HepG2 (cell line): ENCODE measurements around the gene SHBG. TPM values are rescaled to one million over a fixed set of nuclear protein-coding genes. Genes with fewer than 3 reads are reported as not detected.

Source experiments
- ATF7 ChIP-seq, 2 experiments: fragments of 450-650 bp in 1 of 2; sonication (generic) in 1 of 2; formaldehyde crosslinking in 1 of 2; IDR thresholded peaks; 2 replicates each; pipeline versions ENCODE4 v1.4.0 to v1.6.1; 2016 to 2020; ENCODE audit warnings: antibody characterized with exemption in 1 of 2, mild to moderate bottlenecking in 1 of 2, missing genetic modification reagents in 1 of 2
- GABPA ChIP-seq, 2 experiments: IDR thresholded peaks; 2 replicates each; pipeline ENCODE4 v1.6.1; 2011 to 2016; ENCODE audit warnings: low read depth in 2 of 2, low read length in 1 of 2, missing biosample characterization in 1 of 2, missing genetic modification characterization in 1 of 2
- KAT8 ChIP-seq: IDR thresholded peaks from 2 replicates; pipeline ENCODE4 v1.6.1; 2016; ENCODE audit warnings: missing genetic modification reagents, missing compliant biosample characterization
- MEIS1 ChIP-seq: sonication (generic); formaldehyde crosslinking; IDR thresholded peaks from 2 replicates; pipeline ENCODE4 v1.9.0; 2021; ENCODE audit warnings: mild to moderate bottlenecking, missing genetic modification reagents, moderate library complexity, borderline replicate concordance
- NCOA2 ChIP-seq: sonication (generic); formaldehyde crosslinking; IDR thresholded peaks from 2 replicates; pipeline ENCODE4 v1.8.0; 2022; ENCODE audit warnings: inconsistent platforms
- RBM39 ChIP-seq: fragments of 200-400 bp; formaldehyde crosslinking; IDR thresholded peaks from one replicate; pipeline ENCODE4 v1.6.1; 2018; ENCODE audit warnings: antibody characterized with exemption, mild to moderate bottlenecking, low read depth, low read length; ENCODE audit not compliant: poor library complexity, severe bottlenecking
- RELA ChIP-seq: sonication (generic); formaldehyde crosslinking; IDR thresholded peaks from 2 replicates; pipeline ENCODE4 v1.4.0; 2020; ENCODE audit warnings: missing genetic modification reagents
- RXRA ChIP-seq: sonication (generic); formaldehyde crosslinking; IDR thresholded peaks from 2 replicates; pipeline ENCODE4 v1.5.1; 2020; ENCODE audit warnings: missing genetic modification reagents
- SIN3B ChIP-seq: fragments of 150-350 bp; IDR thresholded peaks from 2 replicates; pipeline ENCODE4 v1.6.1; 2014; ENCODE audit warnings: low read length
- ZNF235 ChIP-seq: sonication (generic); formaldehyde crosslinking; IDR thresholded peaks from 2 replicates; pipeline ENCODE4 v1.8.1; 2023; ENCODE audit warnings: mild to moderate bottlenecking, missing genetic modification reagents, borderline replicate concordance
- ZNF253 ChIP-seq: sonication (generic); formaldehyde crosslinking; IDR thresholded peaks from 2 replicates; pipeline ENCODE4 v1.8.0; 2022; ENCODE audit warnings: mild to moderate bottlenecking, missing genetic modification reagents, borderline replicate concordance
- ZNF260 ChIP-seq: sonication (generic); formaldehyde crosslinking; IDR thresholded peaks from 2 replicates; pipeline ENCODE4 v1.4.0; 2020; ENCODE audit warnings: missing genetic modification reagents, low read depth, mild to moderate bottlenecking, borderline replicate concordance
- ZNF598 ChIP-seq: sonication (generic); formaldehyde crosslinking; IDR thresholded peaks from 2 replicates; pipeline ENCODE4 v1.5.1; 2020; ENCODE audit warnings: mild to moderate bottlenecking, missing genetic modification reagents, borderline replicate concordance
- ZNF879 ChIP-seq: sonication (generic); formaldehyde crosslinking; IDR thresholded peaks from 2 replicates; pipeline ENCODE4 v1.8.1; 2023; ENCODE audit warnings: missing genetic modification reagents
- ZSCAN22 ChIP-seq: sonication (generic); formaldehyde crosslinking; IDR thresholded peaks from 2 replicates; pipeline ENCODE4 v1.4.0; 2020; ENCODE audit warnings: mild to moderate bottlenecking, missing genetic modification reagents
- polyA plus RNA-seq, 8 experiments: library from polyadenylated mRNA; depleted of rRNA in 3 of 8; stranded (reverse) in 7 of 8; unstranded in 1 of 8; fragments of >200 nt; fragmentation: Illumina TruSeq in 4 of 8; extraction: Trizol in 4 of 8; gene quantifications; 2 replicates each; pipeline versions ENCODE4 v1.2.1 to v1.2.3, GENCODE V29; 2011 to 2016; ENCODE audit warnings: low read depth in 4 of 8, missing spikeins in 1 of 8, mixed read lengths in 1 of 8; ENCODE audit not compliant: insufficient read depth in 1 of 8
- total RNA-seq, 5 experiments: library from RNA; depleted of rRNA; stranded (reverse); fragments of >200 nt; fragmentation: Illumina TruSeq; extraction: Trizol; gene quantifications; 2 replicates each; pipeline ENCODE4 v1.2.3, GENCODE V29; 2016; ENCODE audit warnings: low read depth in 1 of 5
- TF ChIP-seq, protein P1 (sequence below): sonication (generic); formaldehyde crosslinking; IDR thresholded peaks from 2 replicates; pipeline ENCODE4 v1.4.0; 2020; ENCODE audit warnings: missing genetic modification reagents
- TF ChIP-seq, protein P2 (sequence below): sonication (generic); formaldehyde crosslinking; IDR thresholded peaks from 2 replicates; pipeline ENCODE4 v1.5.1; 2020; ENCODE audit warnings: mild to moderate bottlenecking, missing genetic modification reagents, moderate library complexity
- TF ChIP-seq, protein P3 (sequence below): sonication (generic); formaldehyde crosslinking; IDR thresholded peaks from 2 replicates; pipeline ENCODE4 v1.4.0; 2020; ENCODE audit warnings: mild to moderate bottlenecking, missing genetic modification reagents, borderline replicate concordance

Gene SHBG
- total and polyA plus RNA-seq, 2 of the 13 experiments (the other 11 are each of a cell fraction or from before 2014, with no cell fraction given) = 4.0 to 6.1 TPM

DNA sequence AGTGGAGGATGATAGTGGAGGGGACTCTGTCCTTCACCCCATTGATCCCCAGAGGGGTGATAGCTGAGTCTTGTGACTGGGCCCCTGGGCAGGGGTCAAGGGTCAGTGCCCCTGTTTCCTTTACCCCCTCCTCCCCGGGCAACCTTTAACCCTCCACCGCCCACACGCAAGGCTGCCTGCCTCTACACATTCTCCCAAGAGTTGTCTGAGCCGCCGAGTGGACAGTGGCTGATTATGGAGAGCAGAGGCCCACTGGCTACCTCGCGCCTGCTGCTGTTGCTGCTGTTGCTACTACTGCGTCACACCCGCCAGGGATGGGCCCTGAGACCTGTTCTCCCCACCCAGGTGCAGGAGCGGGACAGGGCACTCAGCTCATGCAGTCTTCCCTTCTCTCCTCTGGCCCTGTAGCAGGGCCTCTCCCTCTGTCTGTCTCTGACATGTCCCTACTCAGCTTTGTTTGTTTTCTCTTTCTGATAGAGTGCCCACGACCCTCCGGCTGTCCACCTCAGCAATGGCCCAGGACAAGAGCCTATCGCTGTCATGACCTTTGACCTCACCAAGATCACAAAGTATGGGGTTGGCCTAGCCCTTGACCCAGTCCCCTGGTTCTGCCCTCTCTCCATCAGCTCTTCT is at the start of gene SHBG (continued):
- TF ChIP-seq, protein P1, sequence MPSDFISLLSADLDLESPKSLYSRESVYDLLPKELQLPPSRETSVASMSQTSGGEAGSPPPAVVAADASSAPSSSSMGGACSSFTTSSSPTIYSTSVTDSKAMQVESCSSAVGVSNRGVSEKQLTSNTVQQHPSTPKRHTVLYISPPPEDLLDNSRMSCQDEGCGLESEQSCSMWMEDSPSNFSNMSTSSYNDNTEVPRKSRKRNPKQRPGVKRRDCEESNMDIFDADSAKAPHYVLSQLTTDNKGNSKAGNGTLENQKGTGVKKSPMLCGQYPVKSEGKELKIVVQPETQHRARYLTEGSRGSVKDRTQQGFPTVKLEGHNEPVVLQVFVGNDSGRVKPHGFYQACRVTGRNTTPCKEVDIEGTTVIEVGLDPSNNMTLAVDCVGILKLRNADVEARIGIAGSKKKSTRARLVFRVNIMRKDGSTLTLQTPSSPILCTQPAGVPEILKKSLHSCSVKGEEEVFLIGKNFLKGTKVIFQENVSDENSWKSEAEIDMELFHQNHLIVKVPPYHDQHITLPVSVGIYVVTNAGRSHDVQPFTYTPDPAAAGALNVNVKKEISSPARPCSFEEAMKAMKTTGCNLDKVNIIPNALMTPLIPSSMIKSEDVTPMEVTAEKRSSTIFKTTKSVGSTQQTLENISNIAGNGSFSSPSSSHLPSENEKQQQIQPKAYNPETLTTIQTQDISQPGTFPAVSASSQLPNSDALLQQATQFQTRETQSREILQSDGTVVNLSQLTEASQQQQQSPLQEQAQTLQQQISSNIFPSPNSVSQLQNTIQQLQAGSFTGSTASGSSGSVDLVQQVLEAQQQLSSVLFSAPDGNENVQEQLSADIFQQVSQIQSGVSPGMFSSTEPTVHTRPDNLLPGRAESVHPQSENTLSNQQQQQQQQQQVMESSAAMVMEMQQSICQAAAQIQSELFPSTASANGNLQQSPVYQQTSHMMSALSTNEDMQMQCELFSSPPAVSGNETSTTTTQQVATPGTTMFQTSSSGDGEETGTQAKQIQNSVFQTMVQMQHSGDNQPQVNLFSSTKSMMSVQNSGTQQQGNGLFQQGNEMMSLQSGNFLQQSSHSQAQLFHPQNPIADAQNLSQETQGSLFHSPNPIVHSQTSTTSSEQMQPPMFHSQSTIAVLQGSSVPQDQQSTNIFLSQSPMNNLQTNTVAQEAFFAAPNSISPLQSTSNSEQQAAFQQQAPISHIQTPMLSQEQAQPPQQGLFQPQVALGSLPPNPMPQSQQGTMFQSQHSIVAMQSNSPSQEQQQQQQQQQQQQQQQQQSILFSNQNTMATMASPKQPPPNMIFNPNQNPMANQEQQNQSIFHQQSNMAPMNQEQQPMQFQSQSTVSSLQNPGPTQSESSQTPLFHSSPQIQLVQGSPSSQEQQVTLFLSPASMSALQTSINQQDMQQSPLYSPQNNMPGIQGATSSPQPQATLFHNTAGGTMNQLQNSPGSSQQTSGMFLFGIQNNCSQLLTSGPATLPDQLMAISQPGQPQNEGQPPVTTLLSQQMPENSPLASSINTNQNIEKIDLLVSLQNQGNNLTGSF (CRISPR knock-in tag) = no peak
- peak; percentile 17; the same call in 1 of the 2 replicates for TF ChIP-seq RXRA (CRISPR knock-in tag)
- TF ChIP-seq ATF7 (IDR thresholded peaks at IDR 0.05) = no peak
- no peak for TF ChIP-seq ATF7 (CRISPR knock-in tag; IDR thresholded peaks at IDR 0.05)
- TF ChIP-seq ZNF260 (CRISPR knock-in tag) = no peak
- TF ChIP-seq RBM39 = no peak
- TF ChIP-seq, protein P2, sequence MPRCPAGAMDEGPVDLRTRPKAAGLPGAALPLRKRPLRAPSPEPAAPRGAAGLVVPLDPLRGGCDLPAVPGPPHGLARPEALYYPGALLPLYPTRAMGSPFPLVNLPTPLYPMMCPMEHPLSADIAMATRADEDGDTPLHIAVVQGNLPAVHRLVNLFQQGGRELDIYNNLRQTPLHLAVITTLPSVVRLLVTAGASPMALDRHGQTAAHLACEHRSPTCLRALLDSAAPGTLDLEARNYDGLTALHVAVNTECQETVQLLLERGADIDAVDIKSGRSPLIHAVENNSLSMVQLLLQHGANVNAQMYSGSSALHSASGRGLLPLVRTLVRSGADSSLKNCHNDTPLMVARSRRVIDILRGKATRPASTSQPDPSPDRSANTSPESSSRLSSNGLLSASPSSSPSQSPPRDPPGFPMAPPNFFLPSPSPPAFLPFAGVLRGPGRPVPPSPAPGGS = peak; percentile 40; the same call in 1 of the 2 replicates
- peak; percentile 74; the same call in 1 of the 2 replicates for TF ChIP-seq ZNF598 (CRISPR knock-in tag)
- no peak for TF ChIP-seq KAT8 (CRISPR knock-in tag)
- TF ChIP-seq NCOA2 (CRISPR knock-in tag) = 0 out of 2 replicates have a peak, but pooled peaks have one; percentile 23
- no peak for TF ChIP-seq SIN3B
- TF ChIP-seq ZNF253 = no peak
- TF ChIP-seq RELA (CRISPR knock-in tag) = no peak
- TF ChIP-seq ZNF235 = no peak
- no peak for TF ChIP-seq ZSCAN22
- TF ChIP-seq, protein P3, sequence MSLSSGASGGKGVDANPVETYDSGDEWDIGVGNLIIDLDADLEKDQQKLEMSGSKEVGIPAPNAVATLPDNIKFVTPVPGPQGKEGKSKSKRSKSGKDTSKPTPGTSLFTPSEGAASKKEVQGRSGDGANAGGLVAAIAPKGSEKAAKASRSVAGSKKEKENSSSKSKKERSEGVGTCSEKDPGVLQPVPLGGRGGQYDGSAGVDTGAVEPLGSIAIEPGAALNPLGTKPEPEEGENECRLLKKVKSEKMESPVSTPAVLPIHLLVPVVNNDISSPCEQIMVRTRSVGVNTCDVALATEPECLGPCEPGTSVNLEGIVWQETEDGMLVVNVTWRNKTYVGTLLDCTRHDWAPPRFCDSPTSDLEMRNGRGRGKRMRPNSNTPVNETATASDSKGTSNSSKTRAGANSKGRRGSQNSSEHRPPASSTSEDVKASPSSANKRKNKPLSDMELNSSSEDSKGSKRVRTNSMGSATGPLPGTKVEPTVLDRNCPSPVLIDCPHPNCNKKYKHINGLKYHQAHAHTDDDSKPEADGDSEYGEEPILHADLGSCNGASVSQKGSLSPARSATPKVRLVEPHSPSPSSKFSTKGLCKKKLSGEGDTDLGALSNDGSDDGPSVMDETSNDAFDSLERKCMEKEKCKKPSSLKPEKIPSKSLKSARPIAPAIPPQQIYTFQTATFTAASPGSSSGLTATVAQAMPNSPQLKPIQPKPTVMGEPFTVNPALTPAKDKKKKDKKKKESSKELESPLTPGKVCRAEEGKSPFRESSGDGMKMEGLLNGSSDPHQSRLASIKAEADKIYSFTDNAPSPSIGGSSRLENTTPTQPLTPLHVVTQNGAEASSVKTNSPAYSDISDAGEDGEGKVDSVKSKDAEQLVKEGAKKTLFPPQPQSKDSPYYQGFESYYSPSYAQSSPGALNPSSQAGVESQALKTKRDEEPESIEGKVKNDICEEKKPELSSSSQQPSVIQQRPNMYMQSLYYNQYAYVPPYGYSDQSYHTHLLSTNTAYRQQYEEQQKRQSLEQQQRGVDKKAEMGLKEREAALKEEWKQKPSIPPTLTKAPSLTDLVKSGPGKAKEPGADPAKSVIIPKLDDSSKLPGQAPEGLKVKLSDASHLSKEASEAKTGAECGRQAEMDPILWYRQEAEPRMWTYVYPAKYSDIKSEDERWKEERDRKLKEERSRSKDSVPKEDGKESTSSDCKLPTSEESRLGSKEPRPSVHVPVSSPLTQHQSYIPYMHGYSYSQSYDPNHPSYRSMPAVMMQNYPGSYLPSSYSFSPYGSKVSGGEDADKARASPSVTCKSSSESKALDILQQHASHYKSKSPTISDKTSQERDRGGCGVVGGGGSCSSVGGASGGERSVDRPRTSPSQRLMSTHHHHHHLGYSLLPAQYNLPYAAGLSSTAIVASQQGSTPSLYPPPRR = peak; percentile 25; the same call in 1 of the 2 replicates
- 0 out of 2 replicates have a peak, but pooled peaks have one; percentile 18 for TF ChIP-seq MEIS1 (CRISPR knock-in tag)
- no peak for TF ChIP-seq ZNF879 (CRISPR knock-in tag)
- no peak for TF ChIP-seq GABPA (IDR thresholded peaks at IDR 0.05; ENCODE audit: low read depth, low read length)
- TF ChIP-seq GABPA (CRISPR knock-in tag; IDR thresholded peaks at IDR 0.05; ENCODE audit: low read depth) = 0 out of 2 replicates have a peak, but pooled peaks have one; percentile 16
